PC-3 (cell line): ENCODE data around the gene RAB42.

Source experiments
- EZH2 ChIP-seq: fragments of 300-600 bp; sonication (generic); IDR thresholded peaks from one replicate; pipeline ENCODE4 v1.6.1; 2017; ENCODE audit warnings: antibody characterized with exemption, mild to moderate bottlenecking, low read length; ENCODE audit not compliant: unreplicated experiment
- TF ChIP-seq, protein P1 (sequence below): fragments of 300-600 bp; sonication (generic); conservative IDR thresholded peaks from 2 replicates; pipeline ENCODE4 v1.5.1; 2017; ENCODE audit warnings: antibody characterized with exemption, low read depth, mild to moderate bottlenecking, low read length

DNA sequence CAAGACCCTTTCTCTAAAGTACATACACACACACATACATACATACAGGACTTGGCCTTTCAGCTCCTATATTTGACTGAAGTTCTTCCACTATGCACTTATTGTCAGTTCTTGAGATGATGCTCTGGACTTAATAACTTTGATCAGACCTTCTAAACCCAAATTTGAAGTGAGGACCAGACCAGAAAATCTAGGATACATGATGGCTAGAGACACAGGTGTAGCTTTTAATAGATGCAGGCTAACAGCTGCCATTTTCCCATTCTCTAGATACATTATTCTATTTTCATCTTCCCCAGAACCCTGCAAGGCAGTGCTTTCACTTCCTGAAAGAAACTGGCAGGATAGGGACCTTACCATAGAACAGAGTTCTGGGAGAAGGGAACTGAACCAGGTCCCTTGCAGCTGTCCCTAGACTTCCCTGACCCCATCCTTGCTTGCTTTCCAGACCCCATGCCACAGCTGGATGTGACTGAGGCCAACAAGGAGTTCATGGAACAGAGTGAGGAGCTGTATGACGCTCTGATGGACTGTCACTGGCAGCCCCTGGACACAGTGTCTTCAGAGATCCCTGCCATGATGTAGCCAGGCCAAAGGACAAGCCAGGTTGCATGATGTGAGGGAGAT lies 14.9 kb upstream of the RAB42 start:
- TF ChIP-seq EZH2, result no peak
- TF ChIP-seq, protein P1, sequence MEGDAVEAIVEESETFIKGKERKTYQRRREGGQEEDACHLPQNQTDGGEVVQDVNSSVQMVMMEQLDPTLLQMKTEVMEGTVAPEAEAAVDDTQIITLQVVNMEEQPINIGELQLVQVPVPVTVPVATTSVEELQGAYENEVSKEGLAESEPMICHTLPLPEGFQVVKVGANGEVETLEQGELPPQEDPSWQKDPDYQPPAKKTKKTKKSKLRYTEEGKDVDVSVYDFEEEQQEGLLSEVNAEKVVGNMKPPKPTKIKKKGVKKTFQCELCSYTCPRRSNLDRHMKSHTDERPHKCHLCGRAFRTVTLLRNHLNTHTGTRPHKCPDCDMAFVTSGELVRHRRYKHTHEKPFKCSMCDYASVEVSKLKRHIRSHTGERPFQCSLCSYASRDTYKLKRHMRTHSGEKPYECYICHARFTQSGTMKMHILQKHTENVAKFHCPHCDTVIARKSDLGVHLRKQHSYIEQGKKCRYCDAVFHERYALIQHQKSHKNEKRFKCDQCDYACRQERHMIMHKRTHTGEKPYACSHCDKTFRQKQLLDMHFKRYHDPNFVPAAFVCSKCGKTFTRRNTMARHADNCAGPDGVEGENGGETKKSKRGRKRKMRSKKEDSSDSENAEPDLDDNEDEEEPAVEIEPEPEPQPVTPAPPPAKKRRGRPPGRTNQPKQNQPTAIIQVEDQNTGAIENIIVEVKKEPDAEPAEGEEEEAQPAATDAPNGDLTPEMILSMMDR, result no peak
